HG02678 (cell line): ENCODE data around the gene H2AZ1.
"Not testable (repeated sequence)": the region's sequence is repeated elsewhere in the genome, so short reads cannot be mapped to it uniquely, and the experiment has no call there.

Experiments used
- ATAC-seq: cut with Tn5 transposase; IDR thresholded peaks from one replicate; pipeline ENCODE4 v1.9.1; 2021; ENCODE audit warnings: mild to moderate bottlenecking, moderate library complexity; ENCODE audit not compliant: unreplicated experiment

Gene H2AZ1

GRCh38 chr4:99949999-99950912 is at the start of gene H2AZ1:
TSS of gene H2AZ1 (minus strand) at chr4:99950275. CDS start at chr4:99950170, 105 bp downstream.
- peak; percentile 62 for ATAC-seq

GRCh38 chr4:99998062-99998867 is 48.2 kb upstream of the H2AZ1 start:
- ATAC-seq, result no peak

GRCh38 chr4:99991741-99992140 is 41.7 kb upstream of the H2AZ1 start:
- ATAC-seq, result no peak

GRCh38 chr4:99987681-99988080 is 37.6 kb upstream of the H2AZ1 start:
- ATAC-seq, result no peak

- ATAC-seq, result no peak
Measured at GRCh38 chr4:99986792-99987191, 36.7 kb upstream of the H2AZ1 start.

- no peak for ATAC-seq
Measured at GRCh38 chr4:99983289-99983943, 33.3 kb upstream of the H2AZ1 start.

GRCh38 chr4:99979872-99980271 is 29.8 kb upstream of the H2AZ1 start:
- no peak for ATAC-seq

GRCh38 chr4:99971453-99972111 is 21.5 kb upstream of the H2AZ1 start:
- ATAC-seq, result no peak

GRCh38 chr4:99968330-99968729 is 18.3 kb upstream of the H2AZ1 start:
- ATAC-seq, result no peak

- no peak for ATAC-seq
Measured at GRCh38 chr4:99966692-99967091, 16.6 kb upstream of the H2AZ1 start.

GRCh38 chr4:99965674-99966350 is 15.7 kb upstream of the H2AZ1 start:
- ATAC-seq, result no peak

GRCh38 chr4:99965173-99965572 is 15.1 kb upstream of the H2AZ1 start:
- ATAC-seq, result no peak

- no peak for ATAC-seq
Measured at GRCh38 chr4:99961711-99962110, 11.6 kb upstream of the H2AZ1 start.

- ATAC-seq, result no peak
Measured at GRCh38 chr4:99960648-99961047, 10.6 kb upstream of the H2AZ1 start.

GRCh38 chr4:99958207-99958606 is 8.1 kb upstream of the H2AZ1 start:
- ATAC-seq, result not testable (repeated sequence)

- ATAC-seq, result no peak
Measured at GRCh38 chr4:99950913-99951254, 809 bp upstream of the H2AZ1 start.

- peak; percentile 25 for ATAC-seq
Measured at GRCh38 chr4:99949034-99949998, 759 bp downstream of the H2AZ1 start.

GRCh38 chr4:99947608-99948007 is 2.5 kb downstream of the H2AZ1 start:
- ATAC-seq, result no peak

GRCh38 chr4:99947190-99947578 is 2.9 kb downstream of the H2AZ1 start:
- ATAC-seq, result no peak
